HUDEP-2 (cell line): ENCODE data around the gene GRAMD4.
"Not testable (repeated sequence)": the region's sequence is repeated elsewhere in the genome, so short reads cannot be mapped to it uniquely, and the experiment has no call there.

Experiments used
- DNase-seq, 76 experiments: peaks; one replicate each; lab custom pipeline; 2025; ENCODE audit not compliant: unreplicated experiment in 76 of 76; lab: John Stamatoyannopoulos, UW

The GRAMD4 gene

GRCh38 chr22:46634011-46634699 lies 14.0 kb downstream of the GRAMD4 start:
- no peak for DNase-seq

DNA sequence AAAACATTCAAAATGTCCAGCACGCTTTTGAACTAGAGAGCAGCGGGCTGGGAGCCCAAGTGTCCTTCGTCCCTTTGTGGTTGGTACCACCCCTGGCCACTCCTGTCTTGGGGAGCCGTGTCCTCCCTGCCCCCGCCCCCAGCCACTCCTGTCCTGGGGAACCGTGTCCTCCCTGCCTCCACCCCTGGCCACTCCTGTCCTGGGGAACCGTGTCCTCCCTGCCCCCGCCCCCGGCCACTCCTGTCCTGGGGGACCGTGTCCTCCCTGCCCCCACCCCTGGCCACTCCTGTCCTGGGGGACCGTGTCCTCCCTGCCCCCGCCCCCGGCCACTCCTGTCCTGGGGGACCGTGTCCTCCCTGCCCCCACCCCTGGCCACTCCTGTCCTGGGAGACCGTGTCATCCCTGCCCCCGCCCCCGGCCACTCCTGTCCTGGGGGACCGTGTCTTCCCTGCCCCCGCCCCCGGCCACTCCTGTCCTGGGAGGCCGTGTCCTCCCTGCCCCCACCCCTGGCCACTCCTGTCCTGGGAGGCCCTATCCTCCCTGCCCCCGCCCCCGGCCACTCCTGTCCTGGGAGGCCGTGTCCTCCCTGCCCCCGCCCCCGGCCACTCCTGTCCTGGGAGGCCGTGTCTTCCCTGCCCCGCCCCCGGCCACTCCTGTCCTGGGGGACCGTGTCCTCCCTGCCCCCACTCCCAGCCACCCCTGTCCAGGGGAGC lies 14.9 kb downstream of the GRAMD4 start:
- peak in 5 of 76 experiments; percentile 7 to 20 (median 9) for DNase-seq

GRCh38 chr22:46635756-46636155 lies 15.6 kb downstream of the GRAMD4 start:
- DNase-seq, result no peak

- no peak for DNase-seq
Measured at GRCh38 chr22:46636221-46637002, 16.2 kb downstream of the GRAMD4 start.

DNA sequence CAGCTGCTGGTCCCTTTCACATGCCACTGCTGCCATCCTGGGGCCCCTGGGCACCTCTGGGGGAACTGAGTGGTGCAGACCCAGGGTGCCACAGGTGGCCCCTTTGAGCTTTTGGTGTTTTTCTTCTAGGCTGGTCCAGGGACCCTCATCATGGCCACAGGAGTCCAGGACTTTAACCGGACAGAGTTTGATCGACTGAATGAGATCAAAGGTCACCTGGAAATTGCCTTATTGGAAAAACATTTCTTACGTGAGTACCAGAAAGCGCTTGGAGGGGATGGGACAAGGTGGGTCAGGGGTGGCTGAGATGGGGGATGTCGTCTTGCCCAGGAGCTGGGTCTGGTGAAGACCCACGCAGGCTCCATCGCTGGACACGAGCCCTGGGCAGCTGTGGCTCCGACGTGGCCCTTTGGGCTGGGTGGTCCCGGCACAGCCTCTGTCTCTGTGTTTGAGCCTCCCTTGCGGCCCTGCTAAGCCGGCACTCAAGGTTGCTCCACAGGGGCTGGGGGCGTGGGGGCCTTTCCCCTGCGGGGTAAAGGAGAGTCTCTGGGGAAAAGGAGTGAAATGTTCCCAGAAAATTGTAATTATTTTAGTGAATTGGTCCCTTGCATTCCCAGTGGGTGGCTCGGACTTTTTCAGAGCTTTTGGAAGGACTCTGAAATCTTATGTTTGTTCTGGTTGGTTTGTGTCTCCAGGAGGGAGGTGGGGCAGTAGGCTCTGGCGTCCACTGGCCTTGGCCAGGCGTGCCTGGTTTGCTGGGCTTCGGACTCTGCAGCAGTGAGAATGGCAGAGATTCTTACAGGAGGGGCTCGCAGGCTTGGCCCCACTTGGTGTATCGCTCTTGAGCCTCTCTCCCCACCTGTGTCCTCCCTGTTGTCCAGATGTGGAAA lies 17.8 kb downstream of the GRAMD4 start:
- DNase-seq, result no peak

DNA sequence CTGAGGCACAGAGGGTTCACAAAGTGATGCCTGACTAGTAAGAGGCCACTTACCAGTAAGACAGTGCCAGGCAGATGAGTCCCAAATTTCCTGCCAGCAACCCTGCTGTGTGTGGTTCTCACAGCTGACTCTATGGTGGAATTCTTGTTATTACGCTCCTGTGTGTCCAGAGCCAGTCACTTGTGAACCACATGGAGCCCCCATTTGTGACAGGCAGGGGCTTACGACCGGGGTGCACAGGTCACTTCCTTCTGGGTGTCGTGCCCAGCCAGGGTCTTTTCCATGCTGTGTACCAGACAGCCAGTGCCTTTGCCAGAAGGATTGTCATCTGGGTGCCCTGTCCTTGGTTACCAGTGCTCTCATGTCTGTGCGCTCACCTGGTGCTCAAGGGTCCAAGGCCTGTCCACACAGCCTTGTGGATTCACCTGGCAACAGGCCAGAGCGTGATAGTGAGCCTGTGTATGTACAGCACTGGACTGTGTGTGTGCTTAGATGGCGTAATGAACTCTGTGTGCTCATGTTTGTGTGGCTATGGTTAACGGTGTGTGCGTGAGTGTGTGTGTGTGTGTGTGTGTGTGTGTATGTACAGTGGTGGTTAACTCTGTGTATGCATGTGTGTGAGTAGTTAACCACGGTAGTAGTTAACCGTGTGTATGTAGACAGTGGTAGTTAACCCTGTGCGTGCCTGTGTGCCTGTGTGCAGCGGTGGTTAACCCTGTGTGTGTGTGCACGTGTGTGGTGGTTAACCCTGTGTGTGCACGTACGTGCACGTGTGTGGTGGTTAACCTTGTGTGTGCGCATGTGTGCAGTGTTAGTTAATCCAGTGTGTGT lies 18.6 kb downstream of the GRAMD4 start:
- no peak for DNase-seq

DNA sequence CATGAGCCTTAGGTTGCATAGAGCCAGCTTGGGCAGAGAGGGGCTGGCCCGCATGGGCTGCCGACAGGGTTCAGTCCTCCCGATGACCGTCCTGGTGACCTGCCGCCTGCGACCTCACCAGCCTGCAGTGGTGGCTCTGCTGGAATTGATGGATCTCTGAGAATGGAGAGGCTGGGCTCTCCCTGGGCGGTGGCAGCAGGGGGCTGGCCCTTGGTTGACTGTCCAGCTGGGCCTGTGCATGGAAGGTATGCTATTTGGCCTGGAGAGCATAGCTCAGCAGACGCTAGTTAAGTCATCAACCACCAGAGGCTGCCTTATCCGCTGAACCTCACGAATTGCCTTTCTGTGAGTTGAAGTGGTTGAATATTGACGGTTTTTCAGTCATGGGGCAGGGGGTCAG lies 19.7 kb downstream of the GRAMD4 start:
- no peak for DNase-seq

DNA sequence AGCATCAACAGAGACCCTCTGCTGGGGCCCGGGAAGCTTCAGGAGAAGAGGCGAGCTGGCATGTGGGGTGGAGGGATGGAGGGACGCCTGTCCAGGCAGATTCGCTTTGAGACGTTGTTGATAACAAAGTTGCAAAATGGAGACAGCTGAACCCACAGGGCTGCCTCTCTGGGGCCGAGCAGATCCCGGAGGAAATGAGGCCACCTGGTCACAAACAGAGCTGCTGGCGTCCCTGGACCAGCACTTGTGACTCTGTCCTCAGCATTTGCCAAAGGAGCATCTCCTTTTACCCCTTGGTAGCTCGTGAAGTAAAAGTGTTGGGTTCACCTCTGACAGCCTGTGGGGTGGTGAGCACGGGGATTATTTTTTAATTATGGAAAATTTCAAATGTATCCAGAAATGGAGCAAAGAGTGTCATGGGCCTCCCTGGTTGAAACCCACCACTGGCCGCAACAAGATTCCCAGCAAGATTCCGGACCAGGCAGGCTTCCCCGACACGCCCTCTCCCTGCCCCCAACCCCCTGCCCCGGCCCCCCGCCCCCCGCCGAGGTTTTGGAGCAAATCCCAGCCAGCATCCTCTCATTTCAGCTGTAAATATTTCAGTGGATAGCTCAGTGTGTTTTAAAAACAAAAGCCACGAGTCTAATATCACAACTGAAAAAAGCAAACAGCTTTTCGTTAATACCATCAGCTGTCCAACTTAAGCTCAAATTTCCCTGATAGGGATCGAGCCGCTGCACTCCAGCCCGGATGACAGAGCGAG lies 20.3 kb downstream of the GRAMD4 start:
- DNase-seq, result no peak

DNA sequence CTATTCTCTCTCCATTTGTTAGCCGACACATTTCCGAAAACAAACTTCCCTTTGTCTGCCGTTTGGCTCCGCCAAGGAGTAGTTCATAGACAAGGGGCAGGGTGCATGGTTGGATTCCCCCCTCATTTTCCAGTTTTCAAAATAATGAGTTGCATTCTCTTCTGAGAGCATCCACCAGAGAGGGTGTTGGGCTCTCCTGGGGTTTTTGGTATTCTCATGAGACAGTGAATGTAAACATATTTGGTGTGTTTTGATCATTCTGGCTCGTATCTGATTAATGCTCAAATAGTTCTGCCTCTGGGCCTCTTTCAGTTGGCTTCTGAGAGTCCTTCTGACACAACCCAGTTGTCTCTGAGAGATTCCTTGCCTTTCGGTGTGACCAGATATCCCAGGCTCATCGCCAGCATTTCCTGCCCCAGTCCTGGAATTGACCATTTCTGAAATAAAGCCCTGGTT lies 21.7 kb downstream of the GRAMD4 start:
- DNase-seq, result no peak

GRCh38 chr22:46642840-46643480 lies 22.8 kb downstream of the GRAMD4 start:
- DNase-seq, result not testable (repeated sequence)

DNA sequence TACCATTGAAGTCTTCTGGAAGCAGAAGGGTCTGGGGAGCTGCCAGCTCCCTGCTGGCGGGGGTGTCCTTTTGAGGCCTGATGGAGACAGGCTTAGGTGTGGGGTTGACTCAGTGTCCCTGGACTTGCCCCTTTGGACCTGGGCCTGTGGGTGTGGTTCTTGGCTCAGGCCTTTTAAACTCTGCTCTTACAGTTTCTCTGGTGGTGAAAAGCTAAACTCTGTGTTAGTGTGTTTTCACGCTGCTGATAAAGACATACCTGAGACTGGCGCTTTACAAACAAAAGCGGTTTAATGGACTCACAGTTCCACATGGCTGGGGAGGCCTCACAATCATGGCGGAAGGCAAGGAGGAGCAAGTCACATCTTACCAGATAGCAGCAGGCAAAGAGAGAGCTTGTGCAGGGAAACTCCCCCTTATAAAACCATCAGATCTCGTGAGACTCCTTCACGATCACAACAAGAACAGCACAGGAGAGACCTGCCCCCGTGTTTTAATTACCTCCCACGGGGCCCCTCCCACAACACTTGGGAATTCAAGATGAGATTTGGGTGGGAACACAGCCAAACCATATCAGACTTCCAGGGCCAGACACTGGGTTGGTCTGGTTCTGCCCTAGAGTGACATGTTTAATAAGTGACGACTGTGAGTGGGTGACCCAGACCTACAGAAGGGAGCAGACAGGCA lies 26.5 kb downstream of the GRAMD4 start:
- peak in 9 of 76 experiments; percentile 8 to 44 (median 26) for DNase-seq

DNA sequence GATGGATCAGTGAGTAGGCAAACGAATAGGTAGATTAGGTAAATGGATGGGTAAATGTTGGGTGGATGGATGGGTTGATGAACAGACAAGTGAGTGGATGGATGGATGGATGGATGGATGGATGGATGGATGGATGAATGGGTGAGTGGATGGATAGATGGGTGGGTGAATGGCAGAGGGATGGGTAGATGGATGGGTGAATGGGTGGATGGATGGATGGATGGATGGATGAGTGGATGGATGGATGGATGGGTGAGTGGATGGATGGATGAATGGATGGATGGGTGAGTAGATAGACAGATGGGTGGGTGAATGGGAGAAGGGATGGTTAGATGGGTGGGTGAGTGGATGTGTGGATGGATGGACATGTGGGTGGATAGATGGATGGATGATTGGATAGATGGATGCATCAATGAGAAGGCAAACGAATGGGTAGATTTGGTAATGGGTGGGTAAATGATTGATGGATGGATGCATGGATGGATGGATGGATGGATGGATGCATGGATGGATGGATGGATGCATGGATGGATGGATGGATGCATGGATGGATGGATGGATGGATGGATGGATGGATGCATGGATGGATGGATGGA lies 28.1 kb downstream of the GRAMD4 start:
- DNase-seq, result not testable (repeated sequence)

DNA sequence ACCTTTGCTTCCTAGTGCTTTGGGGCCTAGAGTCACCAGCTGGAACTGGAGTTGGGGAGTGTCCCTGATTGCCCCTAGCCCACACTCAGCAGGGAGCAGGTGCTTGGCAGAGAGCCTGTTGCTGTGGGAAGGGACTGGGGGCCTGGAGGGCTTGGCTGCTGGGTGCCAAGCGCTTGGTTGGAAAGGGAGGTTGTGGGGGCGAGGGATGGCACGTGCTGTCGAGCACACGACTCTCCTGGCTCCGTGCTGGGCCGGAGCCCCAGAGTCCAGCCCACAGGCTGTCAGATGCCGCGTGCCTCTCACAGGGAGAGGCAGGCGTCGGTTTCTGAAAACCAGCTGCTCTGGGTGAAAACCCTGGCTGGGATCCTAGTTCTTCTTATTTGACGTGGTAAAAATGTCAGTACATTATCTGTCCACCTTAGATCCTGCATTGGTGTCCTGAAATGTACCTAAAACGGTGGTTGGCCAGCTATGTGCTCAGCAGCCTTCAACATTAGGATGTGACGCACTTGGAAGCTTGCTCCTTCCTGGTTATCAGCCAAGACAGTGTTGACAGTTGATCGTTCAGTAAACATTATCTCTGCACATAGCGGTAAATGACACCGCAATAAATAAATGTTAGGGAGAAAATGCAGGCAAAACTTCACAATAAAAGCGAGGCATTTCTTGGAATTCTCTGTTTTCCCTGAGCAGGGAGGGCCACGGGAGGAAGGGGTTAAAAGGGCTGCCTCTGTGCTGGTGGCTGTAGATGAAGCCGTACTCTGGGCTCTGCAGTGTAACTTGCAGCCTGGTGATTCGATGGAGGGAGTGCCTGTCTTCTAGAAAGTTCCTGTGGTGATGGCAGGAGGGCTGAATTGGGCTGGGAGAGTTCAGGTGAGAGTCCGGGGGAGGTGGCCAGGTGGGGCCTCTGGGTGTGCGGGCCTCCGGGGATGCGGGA lies 29.2 kb downstream of the GRAMD4 start:
- DNase-seq, result peak in 5 of 76 experiments; percentile 12 to 40 (median 17)

GRCh38 chr22:46650078-46650810 lies 30.1 kb downstream of the GRAMD4 start:
- DNase-seq, result no peak

DNA sequence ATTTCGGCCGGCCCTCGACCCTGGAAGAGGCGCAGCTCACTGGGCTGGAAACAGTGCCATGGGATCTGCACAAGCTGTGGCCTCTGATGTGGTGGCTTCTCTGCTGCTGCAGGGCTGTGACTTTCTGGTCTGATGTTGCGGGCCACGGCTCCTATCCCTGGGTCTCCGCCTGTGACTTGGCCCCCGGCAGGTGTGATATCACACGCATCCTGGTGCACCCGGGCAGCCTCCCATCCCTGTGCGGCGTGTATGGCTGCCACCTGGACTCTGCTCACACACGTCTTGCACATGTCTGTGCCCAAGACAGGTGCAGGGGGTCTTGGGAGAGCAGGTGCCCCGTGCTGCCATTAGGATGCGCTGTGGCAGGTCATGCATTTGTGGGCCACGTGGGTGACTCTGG lies 31.1 kb downstream of the GRAMD4 start:
- DNase-seq, result no peak
